ENCODE measurements around the gene OR6S1.
A peak's percentile ranks its signal among the peaks of the same experiment; 100 is the strongest.
"Not testable (repeated sequence)": the region's sequence is repeated elsewhere in the genome, so short reads cannot be mapped to it uniquely, and the experiment has no call there.

Gene OR6S1

DNA sequence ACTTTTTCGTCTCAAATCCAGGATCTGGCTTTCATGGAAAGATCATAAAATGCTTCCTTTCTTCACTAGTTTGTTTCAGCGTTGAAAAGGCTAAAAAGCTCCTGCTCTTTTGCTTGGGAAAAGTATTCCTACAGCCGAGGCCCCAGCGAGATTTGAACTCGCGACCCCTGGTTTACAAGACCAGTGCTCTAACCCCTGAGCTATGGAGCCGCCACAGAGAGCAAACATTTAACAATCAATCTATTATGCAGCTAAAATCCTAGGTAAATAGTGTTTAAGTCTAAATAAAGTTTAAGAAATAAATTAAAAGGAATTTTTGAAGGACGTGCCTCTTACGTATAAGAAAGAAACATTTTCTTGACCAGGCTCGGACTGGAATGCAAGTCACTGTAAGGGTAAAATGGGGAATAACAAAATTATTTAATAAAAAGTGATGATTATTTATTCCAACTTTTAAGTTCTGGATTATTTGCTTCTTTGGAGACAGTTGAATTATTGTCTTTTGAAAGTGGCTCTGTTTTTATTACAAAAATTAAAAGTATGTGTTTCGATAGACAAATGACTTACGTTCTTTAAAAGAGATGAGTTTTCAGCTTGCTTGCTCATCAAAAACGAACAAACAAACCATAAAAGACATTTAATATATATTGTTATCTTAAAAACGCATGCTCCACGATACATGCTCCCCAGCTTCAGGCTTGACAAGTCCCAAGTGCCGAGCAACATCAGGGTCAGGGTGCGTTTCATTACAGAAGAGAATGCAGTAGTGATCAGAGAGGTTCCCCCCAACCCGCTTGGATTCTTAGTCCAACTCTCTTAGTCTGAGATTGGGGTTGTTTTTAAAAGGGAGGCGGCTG lies 10.2 kb downstream of the OR6S1 start:
- DNase-seq (ENCODE audit: low spot score) = no peak

DNA sequence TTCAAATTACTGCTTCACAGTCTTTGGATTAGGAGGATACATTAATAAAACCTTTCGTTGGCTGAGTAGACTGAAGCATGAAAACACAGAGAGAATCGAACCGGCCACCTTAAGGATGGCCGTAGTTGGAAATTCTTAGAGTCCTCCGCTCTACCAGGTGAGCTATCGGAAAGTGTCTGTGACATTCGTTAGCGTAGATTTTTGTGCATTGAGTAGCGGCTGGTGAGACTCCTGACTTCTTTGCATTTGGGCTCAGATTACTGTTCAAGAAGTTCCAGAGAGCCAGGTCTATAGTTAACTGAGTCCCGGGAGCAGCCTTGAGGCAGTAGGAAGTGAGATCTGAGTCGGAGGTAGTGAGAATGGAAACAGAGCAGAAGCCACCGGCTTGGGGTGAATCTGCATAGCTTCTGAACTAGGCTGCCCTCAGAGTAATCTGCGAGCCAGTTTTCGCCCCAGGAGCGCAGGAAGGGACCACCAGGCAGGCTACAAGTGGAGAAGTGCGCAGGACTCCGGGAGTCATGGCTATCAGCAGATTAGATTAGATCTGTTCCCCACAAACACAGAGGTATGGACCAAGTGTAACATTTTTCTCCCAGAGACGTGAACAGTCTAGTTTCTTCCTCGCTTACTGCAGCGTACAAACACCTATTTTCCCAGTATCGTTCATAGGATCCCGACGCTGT lies 11.0 kb downstream of the OR6S1 start:
- DNase-seq (ENCODE audit: low spot score) = no peak

GRCh38 chr14:20628063-20628854 lies 13.2 kb downstream of the OR6S1 start:
- no peak for DNase-seq (ENCODE audit: low spot score)

- DNase-seq (ENCODE audit: low spot score) = no peak
These were observed 14.0 kb downstream of the OR6S1 start for GRCh38 chr14:20627346-20628027.

GRCh38 chr14:20626274-20626673 lies 15.2 kb downstream of the OR6S1 start:
- no peak for DNase-seq (ENCODE audit: low spot score)

GRCh38 chr14:20624495-20625070 lies 16.9 kb downstream of the OR6S1 start:
- DNase-seq (ENCODE audit: low spot score) = no peak

- no peak for DNase-seq (ENCODE audit: low spot score)
These were observed 17.7 kb downstream of the OR6S1 start for GRCh38 chr14:20623798-20624197.

DNA sequence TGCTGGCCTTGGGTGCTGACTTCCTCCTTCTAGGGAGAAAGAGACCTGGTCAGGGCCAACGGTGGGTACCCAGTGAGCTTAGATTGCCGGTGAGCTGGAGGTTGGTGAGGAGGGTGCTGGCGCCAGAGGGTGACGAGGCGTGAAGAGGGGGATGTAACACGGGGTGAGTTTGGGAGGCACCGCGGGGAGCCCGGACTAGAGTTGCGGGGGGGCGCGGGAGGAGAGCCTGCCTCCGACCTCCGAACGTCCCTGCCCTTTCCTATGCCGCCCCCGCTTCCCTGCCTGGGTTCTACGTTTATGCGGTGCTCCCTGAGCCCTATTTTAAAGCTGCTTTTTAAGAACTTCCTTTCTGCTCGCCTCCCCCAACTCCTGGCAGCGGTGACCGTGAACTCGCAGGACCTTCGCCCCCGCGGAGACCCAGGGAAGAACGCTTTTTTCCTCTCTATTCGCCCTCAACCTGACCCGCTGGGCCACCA lies 18.6 kb downstream of the OR6S1 start:
- no peak for DNase-seq (ENCODE audit: low spot score)

DNA sequence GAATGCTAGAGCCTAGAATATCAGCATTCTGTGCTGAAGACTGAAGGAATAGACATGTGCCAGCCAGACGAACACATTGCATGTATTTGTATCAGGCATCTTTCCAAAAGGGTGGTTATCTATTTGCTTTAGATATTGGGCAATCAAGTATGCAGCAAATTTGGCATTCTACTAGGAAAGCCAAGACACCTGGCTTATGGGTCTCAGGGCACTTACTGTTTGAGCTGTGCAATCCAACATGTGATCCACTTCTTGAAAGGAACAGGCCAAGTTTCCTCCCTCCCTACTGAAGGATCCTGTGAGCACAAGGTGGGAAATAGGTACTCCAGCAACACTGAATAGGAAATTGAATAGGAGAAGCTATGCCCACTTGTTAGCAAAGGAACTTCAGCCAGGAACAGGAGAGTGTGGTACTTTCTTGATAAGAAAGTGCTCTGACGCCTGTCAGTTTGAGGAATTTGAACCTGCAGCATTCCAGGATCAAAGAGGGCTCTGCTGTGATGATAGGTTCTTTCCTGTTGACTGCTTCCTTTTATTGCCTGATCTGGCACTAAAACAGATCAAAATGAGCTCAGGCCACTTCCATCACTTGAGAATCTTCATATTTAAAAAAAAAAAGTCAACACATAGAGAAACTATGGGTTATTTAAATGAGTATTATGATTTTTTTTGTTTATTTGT lies 20.6 kb downstream of the OR6S1 start:
- no peak for DNase-seq (ENCODE audit: low spot score)

GRCh38 chr14:20619688-20620087 lies 21.8 kb downstream of the OR6S1 start:
- not testable (repeated sequence) for DNase-seq (ENCODE audit: low spot score)

- no peak for DNase-seq (ENCODE audit: low spot score)
These were observed 23.2 kb downstream of the OR6S1 start for GRCh38 chr14:20618271-20618749.

DNA sequence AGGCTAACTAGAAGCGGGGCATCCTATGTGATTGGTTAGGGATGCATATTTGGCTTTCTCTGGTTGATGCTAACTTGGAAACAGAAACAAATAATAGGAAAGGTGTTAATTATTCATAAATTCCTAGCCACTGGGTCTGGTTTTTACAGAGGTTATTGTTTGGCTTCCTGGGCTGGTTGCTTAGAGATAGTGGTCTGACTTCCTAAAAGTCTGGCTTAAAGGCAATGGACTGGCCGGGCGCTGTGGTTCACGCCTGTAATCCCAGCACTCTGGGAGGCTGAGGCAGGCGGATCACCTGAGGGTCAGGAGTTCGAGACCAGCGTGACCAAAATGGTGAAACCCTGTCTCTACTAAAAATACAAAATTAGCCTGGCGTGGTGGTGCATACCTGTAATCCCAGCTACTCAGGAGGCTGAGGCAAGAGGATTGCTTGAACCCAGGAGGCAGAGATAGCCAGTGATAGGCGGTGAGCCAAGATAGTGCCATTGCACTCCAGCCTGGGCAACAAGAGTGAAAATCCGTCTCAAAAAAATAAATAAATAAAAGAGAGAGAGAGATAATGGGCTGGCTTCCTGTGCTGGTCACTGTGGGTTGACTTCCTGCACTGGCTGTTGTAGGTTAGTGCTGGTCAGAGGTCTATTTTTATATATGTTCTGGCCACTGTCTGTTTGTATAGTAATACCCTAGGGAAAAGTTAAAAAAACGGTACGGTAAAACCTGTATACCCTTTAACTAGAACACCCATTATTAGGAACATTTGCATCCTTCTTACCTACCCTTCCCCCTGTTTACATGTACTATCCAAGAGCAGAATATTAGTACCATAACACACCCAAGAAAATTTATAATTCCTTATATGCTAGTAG lies 24.1 kb downstream of the OR6S1 start:
- DNase-seq (ENCODE audit: low spot score) = no peak

GRCh38 chr14:20615996-20616395 lies 25.5 kb downstream of the OR6S1 start:
- no peak for DNase-seq (ENCODE audit: low spot score)

DNA sequence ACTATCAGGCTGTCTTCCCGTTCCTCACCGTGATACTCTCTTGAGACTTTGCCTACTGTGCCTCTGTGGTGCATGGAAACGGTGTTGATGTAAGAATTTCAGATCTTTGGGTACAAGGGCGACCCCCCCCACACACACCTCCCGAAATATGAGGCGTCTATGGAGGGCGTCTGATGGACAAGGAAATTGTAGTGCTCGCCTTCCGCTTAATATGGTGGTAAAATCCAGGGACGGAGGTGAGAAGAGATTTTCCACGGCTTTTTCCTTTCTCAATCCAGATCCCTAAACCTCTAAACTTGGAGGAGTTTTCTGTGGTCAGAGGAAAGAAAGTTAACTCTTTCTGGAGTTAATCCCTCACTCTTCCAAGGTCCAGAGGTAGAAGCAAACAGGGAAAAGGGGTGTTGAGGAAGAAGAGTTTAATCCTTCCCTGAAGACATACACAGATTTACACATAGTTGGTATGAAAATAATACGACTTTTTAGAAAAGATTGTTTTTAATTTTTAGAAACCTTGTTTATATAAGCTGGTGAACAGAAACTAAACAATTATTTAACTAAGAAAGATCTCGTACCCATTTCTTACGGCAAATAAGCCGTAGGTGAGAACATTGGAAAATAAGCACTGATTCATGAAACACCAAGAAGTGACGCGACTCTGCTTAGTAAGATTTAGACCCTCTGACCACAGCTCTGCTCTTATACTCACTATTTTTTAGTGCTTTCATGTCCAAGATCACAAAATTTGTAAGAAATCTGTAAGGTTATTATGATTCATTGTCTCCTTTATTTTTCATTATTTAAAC lies 27.3 kb downstream of the OR6S1 start:
- no peak for DNase-seq (ENCODE audit: low spot score)

- DNase-seq (ENCODE audit: low spot score) = peak; percentile 71
These were observed 28.1 kb downstream of the OR6S1 start for GRCh38 chr14:20613094-20614037.

- no peak for DNase-seq (ENCODE audit: low spot score)
These were observed 29.1 kb downstream of the OR6S1 start for GRCh38 chr14:20612403-20612802.

GRCh38 chr14:20611277-20611676 lies 30.2 kb downstream of the OR6S1 start:
- DNase-seq (ENCODE audit: low spot score) = no peak
